Calu3 (cell line): ENCODE data around the gene RNF222. TPM values are rescaled to one million over a fixed set of nuclear protein-coding genes. Genes with fewer than 3 reads are reported as not detected.

ENCODE experiments used
- BruUV-seq: library from RNA; stranded (reverse); fragments of 400-500 nt; replicated peaks from 2 replicates; lab custom pipeline; 2021; lab: Mats Ljungman, UMichigan
- CTCF ChIA-PET: fragments of 300-600 bp; sonication (Branson Sonifier 250); formaldehyde crosslinking; loops from one replicate; lab custom pipeline; 2022; ENCODE audit warnings: antibody characterized with exemption; lab: Charles Lee
- DNase-seq: peaks from one replicate; pipeline ENCODE4 v3.0.0; 2022
- H3K27ac Mint-ChIP-seq: one replicate; pipeline ENCODE4 v1.8.0; 2022; ENCODE audit warnings: mixed read lengths; ENCODE audit not compliant: unreplicated experiment
- H3K27me3 Mint-ChIP-seq: one replicate; pipeline ENCODE4 v1.8.0; 2022; ENCODE audit warnings: mixed read lengths; ENCODE audit not compliant: unreplicated experiment
- H3K36me3 Mint-ChIP-seq: one replicate; pipeline ENCODE4 v1.8.0; 2022; ENCODE audit warnings: mild to moderate bottlenecking, moderate library complexity, mixed read lengths; ENCODE audit not compliant: insufficient read depth, unreplicated experiment
- H3K4me1 Mint-ChIP-seq: one replicate; pipeline ENCODE4 v1.8.0; 2022; ENCODE audit warnings: mild to moderate bottlenecking, low read depth, mixed read lengths; ENCODE audit not compliant: unreplicated experiment
- H3K4me3 Mint-ChIP-seq: one replicate; pipeline ENCODE4 v1.8.0; 2022; ENCODE audit warnings: mild to moderate bottlenecking, low read depth, moderate library complexity, mixed read lengths; ENCODE audit not compliant: unreplicated experiment
- H3K9me3 Mint-ChIP-seq: one replicate; pipeline ENCODE4 v1.8.0; 2022; ENCODE audit warnings: low read depth, mixed read lengths; ENCODE audit not compliant: unreplicated experiment
- CTCF ChIP-seq: fragments of 200-600 bp; IDR thresholded peaks from one replicate; pipeline ENCODE4 v1.8.0; 2022; ENCODE audit warnings: antibody characterized with exemption; ENCODE audit not compliant: unreplicated experiment
- intact Hi-C: fragments of 100-400 bp; cut with micrococcal nuclease; formaldehyde crosslinking; loops from one replicate; pipeline ENCODE4 v1.10.0; 2022; ENCODE audit not compliant: unreplicated experiment
- total RNA-seq: library from RNA; stranded (reverse); gene quantifications from 2 replicates; pipeline ENCODE4 v1.2.3, GENCODE V29; 2022

Gene RNF222
- total RNA-seq, 1 experiment from 2014 or later, result not detected

GRCh38 chr17:8371786-8372185 lies 25.8 kb downstream of the RNF222 start:
- H3K27me3 Mint-ChIP-seq, result no peaks in the 10 kb centered on the region
- peaks cover 28% of the 10 kb centered on the region for H3K36me3 Mint-ChIP-seq
- no peak for TF ChIP-seq CTCF
- H3K4me1 Mint-ChIP-seq, result peaks cover 9% of the 10 kb centered on the region
- H3K4me3 Mint-ChIP-seq, result no peak overlapping the region
- CTCF ChIA-PET, result no interaction called here
- BruUV-seq, result no TSS peak
- no peak for DNase-seq
- intact Hi-C loops, result no loop called here
- H3K27ac Mint-ChIP-seq, result no peak overlapping the region
- no peaks in the 10 kb centered on the region for H3K9me3 Mint-ChIP-seq

- no peak for TF ChIP-seq CTCF
- Mint-ChIP-seq H3K4me1 (no peaks in the 10 kb centered on the region), H3K27me3 (no peaks in the 10 kb centered on the region), H3K36me3 (peaks cover 9% of the 10 kb centered on the region), H3K9me3 (no peaks in the 10 kb centered on the region), H3K27ac (no peak overlapping the region), H3K4me3 (no peak overlapping the region)
- intact Hi-C loops, result no loop called here
- BruUV-seq, result no TSS peak
- CTCF ChIA-PET, result no interaction called here
- no peak for DNase-seq
Measured at GRCh38 chr17:8369944-8370343, 27.7 kb downstream of the RNF222 start.

GRCh38 chr17:8368193-8368592 lies 29.4 kb downstream of the RNF222 start:
- no peaks in the 10 kb centered on the region for H3K4me1 Mint-ChIP-seq
- H3K4me3 Mint-ChIP-seq, result no peak overlapping the region
- BruUV-seq, result no TSS peak
- H3K27me3 Mint-ChIP-seq, result no peaks in the 10 kb centered on the region
- CTCF ChIA-PET, result no interaction called here
- no peak overlapping the region for H3K27ac Mint-ChIP-seq
- intact Hi-C loops, result no loop called here
- no peaks in the 10 kb centered on the region for H3K9me3 Mint-ChIP-seq
- peaks cover 7% of the 10 kb centered on the region for H3K36me3 Mint-ChIP-seq
- no peak for DNase-seq
- TF ChIP-seq CTCF, result no peak

- H3K9me3 Mint-ChIP-seq, result no peaks in the 10 kb centered on the region
- no peaks in the 10 kb centered on the region for H3K4me1 Mint-ChIP-seq
- H3K27me3 Mint-ChIP-seq, result no peaks in the 10 kb centered on the region
- CTCF ChIA-PET, result no interaction called here
- no peak for TF ChIP-seq CTCF
- no peak for DNase-seq
- H3K36me3 Mint-ChIP-seq, result no peaks in the 10 kb centered on the region
- BruUV-seq, result no TSS peak
- no peak overlapping the region for H3K4me3 Mint-ChIP-seq
- H3K27ac Mint-ChIP-seq, result no peak overlapping the region
- intact Hi-C loops, result no loop called here
Measured at GRCh38 chr17:8366231-8366630, 31.4 kb downstream of the RNF222 start.
